DND-41 (cell line): ENCODE measurements around the gene IRF4.

ENCODE experiments used
- ATAC-seq: fragments of 200-7000 bp; cut with Tn5 transposase; 3 replicates; pipeline ENCODE4 v1.9.1; 2021; ENCODE audit warnings: low read depth; ENCODE audit not compliant: insufficient read depth
- DNase-seq: peaks from one replicate; pipeline ENCODE4 v3.0.0-alpha.2; 2020
- H2AFZ ChIP-seq: 2 replicates; pipeline ENCODE4 v1.6.0; 2012; ENCODE audit warnings: low read depth, low read length
- H3K27ac ChIP-seq: 2 replicates; pipeline ENCODE4 v1.5.1; 2012; ENCODE audit warnings: low read length, inconsistent platforms
- H3K27me3 ChIP-seq: fragments of 200-600 bp; sonication (generic); 2 replicates; pipeline ENCODE4 v1.6.0; 2012; ENCODE audit warnings: low read length, mild to moderate bottlenecking, inconsistent platforms; ENCODE audit not compliant: insufficient read depth, poor library complexity
- H3K36me3 ChIP-seq: 2 replicates; pipeline ENCODE4 v1.5.1; 2012; ENCODE audit warnings: low read length, inconsistent platforms; ENCODE audit not compliant: insufficient read depth
- H3K4me1 ChIP-seq: 2 replicates; pipeline ENCODE4 v1.5.1; 2012; ENCODE audit warnings: mild to moderate bottlenecking, low read length; ENCODE audit not compliant: insufficient read depth
- H3K4me2 ChIP-seq: 2 replicates; pipeline ENCODE4 v1.6.0; 2012; ENCODE audit warnings: mild to moderate bottlenecking, moderate library complexity, low read length, inconsistent platforms; ENCODE audit not compliant: insufficient read depth
- H3K4me3 ChIP-seq, 2 experiments: fragments of 200-600 bp in 1 of 2; shearing (Covaris generic) in 1 of 2; 2 replicates each; pipeline ENCODE4 v1.5.1; 2012 to 2016; ENCODE audit warnings: inconsistent platforms in 2 of 2, low read length in 2 of 2, mild to moderate bottlenecking in 2 of 2, low read depth in 1 of 2, moderate library complexity in 1 of 2
- H3K79me2 ChIP-seq: 2 replicates; pipeline ENCODE4 v1.6.0; 2012; ENCODE audit warnings: low read length, inconsistent platforms; ENCODE audit not compliant: insufficient read depth
- H3K9ac ChIP-seq: 2 replicates; pipeline ENCODE4 v1.6.0; 2012; ENCODE audit warnings: low read depth, mild to moderate bottlenecking, inconsistent platforms, low read length, moderate library complexity
- H3K9me3 ChIP-seq: 2 replicates; pipeline ENCODE4 v1.5.1; 2012; ENCODE audit warnings: low read length, moderate library complexity, mild to moderate bottlenecking, inconsistent platforms; ENCODE audit not compliant: insufficient read depth, severe bottlenecking
- H4K20me1 ChIP-seq: 2 replicates; pipeline ENCODE4 v1.6.0; 2012; ENCODE audit warnings: low read length; ENCODE audit not compliant: insufficient read depth
- EZH2 ChIP-seq: IDR thresholded peaks from 3 replicates; pipeline ENCODE4 v1.6.1; 2012; ENCODE audit warnings: borderline replicate concordance, low read depth, mild to moderate bottlenecking, moderate library complexity, low read length, inconsistent platforms; ENCODE audit not compliant: severe bottlenecking
- TF ChIP-seq, protein P1 (sequence below): IDR thresholded peaks from 2 replicates; pipeline ENCODE4 v1.5.1; 2012; ENCODE audit warnings: borderline replicate concordance, low read length, moderate library complexity, mild to moderate bottlenecking; ENCODE audit not compliant: poor library complexity, severe bottlenecking; ENCODE audit errors: extremely low read depth

The IRF4 gene

GRCh38 chr6:391559-392440, at the start of gene IRF4:
TSS of gene IRF4 (plus strand) at chr6:391752. CDS start at chr6:393153, 1,401 bp downstream.
- Histone ChIP-seq H3K79me2 (no peaks in the 10 kb centered on the region), H3K27ac (no peak within 1 kb of the TSS), H3K36me3 (no peaks in the 10 kb centered on the region), H3K4me3 (no peak within 1 kb of the TSS), H3K27me3 (peaks cover 8% of the 10 kb centered on the region), H4K20me1 (no peaks in the 10 kb centered on the region), H3K4me2 (no peak within 1 kb of the TSS), H3K9me3 (no peaks in the 10 kb centered on the region), H2AFZ (no peak within 1 kb of the TSS), H3K9ac (no peak within 1 kb of the TSS), H3K4me1 (no peaks in the 10 kb centered on the region)
- ATAC-seq (no peak), DNase-seq (no peak)
- no peak for TF ChIP-seq EZH2
- TF ChIP-seq, protein P1, sequence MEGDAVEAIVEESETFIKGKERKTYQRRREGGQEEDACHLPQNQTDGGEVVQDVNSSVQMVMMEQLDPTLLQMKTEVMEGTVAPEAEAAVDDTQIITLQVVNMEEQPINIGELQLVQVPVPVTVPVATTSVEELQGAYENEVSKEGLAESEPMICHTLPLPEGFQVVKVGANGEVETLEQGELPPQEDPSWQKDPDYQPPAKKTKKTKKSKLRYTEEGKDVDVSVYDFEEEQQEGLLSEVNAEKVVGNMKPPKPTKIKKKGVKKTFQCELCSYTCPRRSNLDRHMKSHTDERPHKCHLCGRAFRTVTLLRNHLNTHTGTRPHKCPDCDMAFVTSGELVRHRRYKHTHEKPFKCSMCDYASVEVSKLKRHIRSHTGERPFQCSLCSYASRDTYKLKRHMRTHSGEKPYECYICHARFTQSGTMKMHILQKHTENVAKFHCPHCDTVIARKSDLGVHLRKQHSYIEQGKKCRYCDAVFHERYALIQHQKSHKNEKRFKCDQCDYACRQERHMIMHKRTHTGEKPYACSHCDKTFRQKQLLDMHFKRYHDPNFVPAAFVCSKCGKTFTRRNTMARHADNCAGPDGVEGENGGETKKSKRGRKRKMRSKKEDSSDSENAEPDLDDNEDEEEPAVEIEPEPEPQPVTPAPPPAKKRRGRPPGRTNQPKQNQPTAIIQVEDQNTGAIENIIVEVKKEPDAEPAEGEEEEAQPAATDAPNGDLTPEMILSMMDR: no peak

DNA sequence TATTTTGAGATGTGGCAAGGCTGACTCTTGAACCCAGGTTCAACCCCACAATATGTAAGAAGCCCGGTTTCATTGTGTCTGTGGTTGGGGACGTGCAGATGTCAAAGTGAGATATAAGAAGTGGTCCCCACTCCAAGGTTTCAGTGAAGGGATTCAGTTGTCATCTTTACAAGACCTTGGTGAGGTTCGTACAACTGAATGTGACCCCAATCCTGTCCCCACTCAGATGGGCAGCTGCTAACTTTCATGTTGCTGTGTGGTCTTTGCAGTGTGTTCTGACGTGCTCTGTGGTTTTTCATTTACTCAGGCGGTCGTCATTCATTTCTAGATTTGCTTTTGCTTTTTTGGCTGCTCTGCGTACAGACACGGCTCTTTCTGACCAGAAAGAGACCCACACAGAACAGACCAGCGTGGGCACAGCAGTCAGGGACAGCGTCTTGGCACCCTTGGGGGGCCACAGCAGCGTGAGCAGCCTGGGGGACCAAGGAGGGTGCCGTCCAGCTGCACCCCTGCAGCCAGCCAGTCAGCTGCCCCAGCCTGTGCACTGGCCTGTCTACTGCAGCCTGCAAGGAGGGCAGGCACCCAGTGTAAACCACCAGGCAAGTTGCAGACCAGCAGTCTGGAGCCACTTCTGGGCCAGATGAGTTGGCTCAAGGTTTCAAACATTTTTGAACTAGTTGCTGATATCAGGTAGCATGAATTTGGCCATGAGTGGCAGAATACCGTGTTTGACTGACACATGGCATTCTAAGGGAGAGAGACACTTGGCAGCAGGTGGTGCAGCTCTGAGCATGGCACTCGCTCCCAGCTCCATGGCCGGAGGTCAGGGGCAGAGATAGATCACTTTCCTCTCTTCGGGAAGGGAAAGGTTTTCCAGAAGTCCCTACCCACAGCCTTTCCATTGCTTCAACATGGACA, 49.4 kb upstream of the IRF4 start:
- H3K9ac ChIP-seq: no peak overlapping the region
- H3K79me2 ChIP-seq: no peaks in the 10 kb centered on the region
- H3K4me2 ChIP-seq: no peak overlapping the region
- H4K20me1 ChIP-seq: 0 out of 2 replicates have a peak, but pooled peaks cover 3% of the 10 kb centered on the region
- no peaks in the 10 kb centered on the region; the same call in 1 of the 2 replicates for H3K36me3 ChIP-seq
- no peak overlapping the region for H3K27ac ChIP-seq
- DNase-seq (no peak), ATAC-seq (no peak)
- TF ChIP-seq EZH2: no peak
- TF ChIP-seq, protein P1: no peak
- no peak overlapping the region for H3K4me3 ChIP-seq
- H3K27me3 ChIP-seq: no peaks in the 10 kb centered on the region
- H3K9me3 ChIP-seq: no peaks in the 10 kb centered on the region
- H3K4me1 ChIP-seq: no peaks in the 10 kb centered on the region
- no peak overlapping the region for H2AFZ ChIP-seq

DNA sequence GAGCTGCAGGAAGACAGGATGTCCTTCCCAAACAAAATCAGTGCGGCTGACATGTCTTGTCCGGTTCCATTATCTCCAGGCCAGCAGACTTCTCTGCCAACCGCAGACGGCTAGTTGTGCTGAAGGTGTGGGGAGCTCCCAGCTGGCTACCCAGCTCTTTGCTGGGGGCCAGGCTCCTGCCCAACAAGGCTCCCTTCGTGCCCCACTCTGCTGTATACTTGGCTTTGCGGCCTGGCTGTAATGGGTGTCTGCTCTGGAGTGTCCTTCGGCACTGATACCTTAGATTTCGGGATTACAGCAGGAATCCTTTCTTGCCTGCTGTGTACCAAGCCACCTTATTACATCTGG, 48.7 kb upstream of the IRF4 start:
- Histone ChIP-seq H3K4me1 (no peaks in the 10 kb centered on the region), H3K4me2 (no peak overlapping the region), H3K9me3 (no peaks in the 10 kb centered on the region), H2AFZ (no peak overlapping the region), H3K79me2 (no peaks in the 10 kb centered on the region), H3K27me3 (no peaks in the 10 kb centered on the region), H3K4me3 (no peak overlapping the region), H3K9ac (no peak overlapping the region), H3K27ac (no peak overlapping the region), H3K36me3 (peaks cover 1% of the 10 kb centered on the region; the same call in 1 of the 2 replicates), H4K20me1 (0 out of 2 replicates have a peak, but pooled peaks cover 3% of the 10 kb centered on the region)
- ATAC-seq: no peak
- TF ChIP-seq, protein P1: no peak
- TF ChIP-seq EZH2: no peak
- DNase-seq: no peak
